IMR-90 (cell line): Measurements from ENCODE around the gene KCTD2. TPM values are rescaled to one million over a fixed set of nuclear protein-coding genes. Genes with fewer than 3 reads are reported as not detected.

Experiments
- ATAC-seq: fragments of 200-7000 bp; cut with Tn5 transposase; 2 replicates; pipeline ENCODE4 v1.9.1; 2020; ENCODE audit warnings: low read depth, mild to moderate bottlenecking, moderate library complexity
- BruUV-seq: library from RNA; stranded (reverse); fragments of 400-500 nt; replicated peaks from 2 replicates; lab custom pipeline; 2021; lab: Mats Ljungman, UMichigan
- CTCF ChIA-PET: fragments of 300-600 bp; formaldehyde crosslinking; extraction: SDS; loops from one replicate; lab custom pipeline; 2021; ENCODE audit warnings: antibody characterized with exemption; lab: Yijun Ruan, JAX
- POLR2A ChIA-PET: fragments of 300-600 bp; sonication (Branson Sonifier 250); formaldehyde crosslinking; loops from one replicate; lab custom pipeline; 2022; ENCODE audit warnings: antibody characterized with exemption; ENCODE audit not compliant: unreplicated experiment; lab: Charles Lee
- DNase-seq: peaks from one replicate; pipeline ENCODE4 v3.0.0; 2013
- H2AFZ ChIP-seq: replicated peaks from 2 replicates; pipeline ENCODE3; 2013; ENCODE audit warnings: low read length, mild to moderate bottlenecking; ENCODE audit not compliant: poor library complexity
- H2AK5ac ChIP-seq: 2 replicates; pipeline ENCODE4 v1.6.1; 2013; ENCODE audit warnings: low read depth, low read length, inconsistent platforms
- H2AK9ac ChIP-seq: replicated peaks from 2 replicates; pipeline ENCODE3; 2013; ENCODE audit warnings: mild to moderate bottlenecking, low read depth, low read length, moderate library complexity; ENCODE audit not compliant: poor library complexity
- H2BK120ac ChIP-seq: 2 replicates; pipeline ENCODE4 v1.6.1; 2013; ENCODE audit warnings: low read depth, low read length, inconsistent platforms
- H2BK15ac ChIP-seq: 3 replicates; pipeline ENCODE4 v1.6.1; 2013; ENCODE audit warnings: low read depth, low read length, inconsistent platforms
- H2BK20ac ChIP-seq: 2 replicates; pipeline ENCODE4 v1.6.1; 2013; ENCODE audit warnings: low read depth, mild to moderate bottlenecking, inconsistent platforms, low read length, moderate library complexity
- H2BK5ac ChIP-seq: 2 replicates; pipeline ENCODE4 v1.6.1; 2013; ENCODE audit warnings: mild to moderate bottlenecking, low read depth, low read length, inconsistent platforms; ENCODE audit not compliant: poor library complexity, severe bottlenecking
- H3K14ac ChIP-seq: replicated peaks from 2 replicates; pipeline ENCODE4 v1.6.1; 2013; ENCODE audit warnings: low read depth, low read length, inconsistent platforms
- H3K18ac ChIP-seq: 2 replicates; pipeline ENCODE4 v1.6.1; 2013; ENCODE audit warnings: low read depth, low read length, control low read depth
- H3K23ac ChIP-seq: 2 replicates; pipeline ENCODE4 v1.6.1; 2013; ENCODE audit warnings: low read depth, low read length, inconsistent platforms
- H3K27ac ChIP-seq: 2 replicates; pipeline ENCODE4 v1.5.1; 2013; ENCODE audit warnings: mild to moderate bottlenecking, control low read depth, low read length; ENCODE audit not compliant: insufficient read depth
- H3K27me3 ChIP-seq: 2 replicates; pipeline ENCODE4 v1.6.1; 2013; ENCODE audit warnings: low read length; ENCODE audit not compliant: control insufficient read depth, insufficient read depth
- H3K36me3 ChIP-seq: 2 replicates; pipeline ENCODE4 v1.6.1; 2013; ENCODE audit warnings: low read length, mixed read lengths; ENCODE audit not compliant: control insufficient read depth, insufficient read depth
- H3K4ac ChIP-seq: 2 replicates; pipeline ENCODE4 v1.6.1; 2013; ENCODE audit warnings: low read depth, low read length, inconsistent platforms
- H3K4me1 ChIP-seq: 2 replicates; pipeline ENCODE4 v1.6.1; 2013; ENCODE audit warnings: low read length, mixed read lengths; ENCODE audit not compliant: control insufficient read depth, insufficient read depth
- H3K4me2 ChIP-seq: 2 replicates; pipeline ENCODE4 v1.6.1; 2013; ENCODE audit warnings: low read depth, mild to moderate bottlenecking, control low read depth, low read length, moderate library complexity
- H3K4me3 ChIP-seq: 2 replicates; pipeline ENCODE4 v1.5.1; 2013; ENCODE audit warnings: low read depth, mild to moderate bottlenecking, control low read depth, low read length, moderate library complexity; ENCODE audit not compliant: insufficient read depth
- H3K56ac ChIP-seq: 2 replicates; pipeline ENCODE4 v1.6.1; 2013; ENCODE audit warnings: low read length, inconsistent platforms; ENCODE audit not compliant: insufficient read depth; ENCODE audit errors: extremely low read depth
- H3K79me1 ChIP-seq, 2 experiments: 2 replicates each; pipeline ENCODE4 v1.6.1; 2013; ENCODE audit warnings: low read length in 2 of 2, inconsistent platforms in 1 of 2, low read depth in 1 of 2
- H3K9ac ChIP-seq: 2 replicates; pipeline ENCODE4 v1.6.1; 2013; ENCODE audit warnings: low read depth, low read length, control low read depth
- H3K9me1 ChIP-seq: 2 replicates; pipeline ENCODE4 v1.6.1; 2013; ENCODE audit warnings: low read length, inconsistent platforms; ENCODE audit not compliant: insufficient read depth
- H3K9me3 ChIP-seq: 2 replicates; pipeline ENCODE4 v1.6.1; 2013; ENCODE audit warnings: low read length; ENCODE audit not compliant: control insufficient read depth, insufficient read depth
- H4K20me1 ChIP-seq: 2 replicates; pipeline ENCODE4 v1.6.1; 2013; ENCODE audit warnings: low read length, inconsistent platforms; ENCODE audit not compliant: insufficient read depth
- H4K5ac ChIP-seq: 2 replicates; pipeline ENCODE4 v1.6.1; 2013; ENCODE audit warnings: mild to moderate bottlenecking, low read depth, low read length, control low read depth
- H4K8ac ChIP-seq, 2 experiments: 2 replicates each; pipeline ENCODE4 v1.6.1; 2013; ENCODE audit warnings: low read depth in 2 of 2, low read length in 2 of 2, control low read depth in 1 of 2, inconsistent platforms in 1 of 2
- H4K91ac ChIP-seq: 2 replicates; pipeline ENCODE4 v1.6.1; 2013; ENCODE audit warnings: low read depth, low read length, inconsistent platforms; ENCODE audit not compliant: insufficient read depth
- BHLHE40 ChIP-seq: fragments of 150-350 bp; IDR thresholded peaks from 2 replicates; pipeline ENCODE4 v1.6.1; 2016; ENCODE audit warnings: mild to moderate bottlenecking, low read depth, low read length
- FOS ChIP-seq: fragments of 150-350 bp; IDR thresholded peaks from 2 replicates; pipeline ENCODE4 v1.6.1; 2016; ENCODE audit warnings: low read depth, low read length
- MAZ ChIP-seq: IDR thresholded peaks from 2 replicates; pipeline ENCODE4 v1.6.1; 2012; ENCODE audit warnings: low read depth, mild to moderate bottlenecking, low read length, improper control_type of control experiment, moderate library complexity, borderline replicate concordance
- RAD21 ChIP-seq: IDR thresholded peaks from 2 replicates; pipeline ENCODE4 v1.6.1; 2012; ENCODE audit warnings: low read length, improper control_type of control experiment
- WGBS, 2 experiments: methylation state at CpG; one replicate each; pipeline versions ENCODE4 v1.1.5 to v1.1.7; 2013; ENCODE audit warnings: missing lambda C conversion rate in 2 of 2; ENCODE audit not compliant: insufficient read length in 1 of 2; ENCODE audit errors: extremely low coverage in 2 of 2; 5-methylcytosine and 5-hydroxymethylcytosine counted together
- dilution Hi-C: fragments of 300-500 bp; cut with HindIII; formaldehyde crosslinking; loops from one replicate; pipeline ENCODE4 v1.14.3; 2018; ENCODE audit warnings: low sequenced_read_pairs; ENCODE audit not compliant: unreplicated experiment
- in situ Hi-C: fragments of 300-500 bp; cut with MboI; formaldehyde crosslinking; loops from 3 replicates; pipeline ENCODE4 v1.14.3; 2019; ENCODE audit warnings: low sequenced_read_pairs, inconsistent platforms, mixed read lengths
- intact Hi-C: fragments of 100-400 bp; cut with micrococcal nuclease; formaldehyde crosslinking; loops from 2 replicates; pipeline ENCODE4 v1.10.0; 2022
- polyA plus RNA-seq, 3 experiments: library from polyadenylated mRNA; depleted of rRNA; stranded (reverse); fragments of >200 nt; gene quantifications; 2 replicates each; pipeline ENCODE4 v1.2.3, GENCODE V29; 2012; ENCODE audit warnings: low replicate concordance in 1 of 3
- total RNA-seq: library from RNA; depleted of rRNA; stranded (reverse); fragments of >200 nt; gene quantifications from 2 replicates; pipeline ENCODE4 v1.2.3, GENCODE V29; 2012

Gene KCTD2
- total and polyA plus RNA-seq, 2 of the 4 experiments (the other 2 are of a cell fraction): 9.1 to 18.4 TPM

- no peak overlapping the region for H3K56ac ChIP-seq
- TF ChIP-seq MAZ: no peak
- no peak for TF ChIP-seq BHLHE40
- no peak for TF ChIP-seq FOS
- no peak for TF ChIP-seq RAD21
- ChIA-PET CTCF (interaction anchor here (1.1 kb wide), 1 partner anchor 42 kb away, joined by 3 read pairs; no protein-coding TSS in a partner anchor), POLR2A (no interaction called here)
- no peak overlapping the region for H3K4me2 ChIP-seq
- ATAC-seq: no peak
- H4K5ac ChIP-seq: no peak overlapping the region
- no peak overlapping the region for H3K4me3 ChIP-seq
- no peak overlapping the region for H2BK5ac ChIP-seq
- no peaks in the 10 kb centered on the region for H3K9me3 ChIP-seq
- dilution Hi-C loops (no loop called here), intact Hi-C loops (loop anchor here (5.0 to 10.0 kb wide), 2 partner anchors 49 to 142 kb away; partner anchors contain the start of gene NUP85), in situ Hi-C loops (loop anchor here (10.0 to 25.0 kb wide), 2 partner anchors 142 to 349 kb away; partner anchors contain the start of genes GRB2 and NUP85)
- no peak overlapping the region for H3K27ac ChIP-seq
- no peak overlapping the region for H4K91ac ChIP-seq
- no peak overlapping the region for H3K4ac ChIP-seq
- no peak overlapping the region for H3K23ac ChIP-seq
- DNase-seq: no peak
- no peak overlapping the region for H2AK5ac ChIP-seq
- no peaks in the 10 kb centered on the region for H4K20me1 ChIP-seq
- H3K18ac ChIP-seq: no peak overlapping the region
- H3K4me1 ChIP-seq: peaks cover 6% of the 10 kb centered on the region; the same call in 1 of the 2 replicates
- H3K9ac ChIP-seq: no peak overlapping the region
- 0 out of 2 replicates have a peak, but pooled peaks cover 3% of the 10 kb centered on the region for H3K9me1 ChIP-seq
- BruUV-seq: no TSS peak
- no peak overlapping the region for H2BK20ac ChIP-seq
- peaks cover 46% of the 10 kb centered on the region for H3K36me3 ChIP-seq
- H2BK15ac ChIP-seq: no peak overlapping the region
- H2AFZ ChIP-seq: no peak overlapping the region
- no peak overlapping the region for H2BK120ac ChIP-seq
- H3K27me3 ChIP-seq: no peaks in the 10 kb centered on the region
- peaks cover 3 to 5% of the 10 kb centered on the region in 2 experiments; a peak in 3 of 4 replicates for H3K79me1 ChIP-seq
- 89% methylated on average over 4 of the region's 13 CpGs; no CpG with 5 or more reads in 1 of the 2 experiments for WGBS, 2 experiments
- no peak overlapping the region for H4K8ac ChIP-seq
- no peak overlapping the region for H3K14ac ChIP-seq
- no peak overlapping the region for H2AK9ac ChIP-seq
These were observed 16.2 kb downstream of the KCTD2 start for GRCh38 chr17:75063201-75063600.
